SK-N-SH treated with all-trans-retinoic acid at 6 μM for 48 hours (cell line): Measurements from ENCODE around the gene HTR3A.

Experiments
- ATAC-seq: fragments of 200-7000 bp; cut with Tn5 transposase; 3 replicates; pipeline ENCODE4 v1.9.1; 2020; ENCODE audit warnings: mild to moderate bottlenecking, moderate library complexity
- ARNTL ChIP-seq: fragments of 450-650 bp; formaldehyde crosslinking; IDR thresholded peaks from 2 replicates; pipeline ENCODE4 v1.5.0; 2020; ENCODE audit warnings: low read depth, mild to moderate bottlenecking, moderate library complexity, borderline replicate concordance
- BACH2 ChIP-seq: fragments of 250-450 bp; sonication (Bioruptor Pico); IDR thresholded peaks from 2 replicates; pipeline ENCODE4 v1.9.0; 2021; ENCODE audit warnings: mild to moderate bottlenecking, borderline replicate concordance
- CSDC2 ChIP-seq: fragments of 250-450 bp; sonication (Bioruptor Pico); IDR thresholded peaks from 2 replicates; pipeline ENCODE4 v1.5.0; 2020; ENCODE audit warnings: mild to moderate bottlenecking, moderate library complexity
- ISL1 ChIP-seq: fragments of 250-450 bp; sonication (Bioruptor Pico); IDR thresholded peaks from 2 replicates; pipeline ENCODE4 v2.1.2; 2022; ENCODE audit warnings: mild to moderate bottlenecking, moderate library complexity
- OSR1 ChIP-seq: fragments of 250-450 bp; sonication (Bioruptor Pico); IDR thresholded peaks from 2 replicates; pipeline ENCODE4 v1.8.0; 2022; ENCODE audit warnings: moderate library complexity, mild to moderate bottlenecking, inconsistent platforms
- PPARA ChIP-seq: fragments of 250-450 bp; sonication (Bioruptor Pico); IDR thresholded peaks from 2 replicates; pipeline ENCODE4 v1.5.0; 2020; ENCODE audit warnings: mild to moderate bottlenecking, borderline replicate concordance
- RARB ChIP-seq: fragments of 250-450 bp; sonication (Bioruptor Pico); IDR thresholded peaks from 2 replicates; pipeline ENCODE4 v1.8.0; 2021; ENCODE audit warnings: mild to moderate bottlenecking, moderate library complexity
- TCF4 ChIP-seq: fragments of 250-450 bp; sonication (Bioruptor Pico); IDR thresholded peaks from 2 replicates; pipeline ENCODE4 v1.8.0; 2021; ENCODE audit warnings: mild to moderate bottlenecking, moderate library complexity, borderline replicate concordance
- TOX ChIP-seq: fragments of 250-450 bp; sonication (Bioruptor Pico); IDR thresholded peaks from 2 replicates; pipeline ENCODE4 v1.8.0; 2021; ENCODE audit warnings: mild to moderate bottlenecking, moderate library complexity, borderline replicate concordance
- ZC3H10 ChIP-seq: fragments of 250-450 bp; sonication (Bioruptor Pico); IDR thresholded peaks from 2 replicates; pipeline ENCODE4 v1.5.1; 2021; ENCODE audit warnings: mild to moderate bottlenecking, moderate library complexity
- ZFP30 ChIP-seq: fragments of 450-650 bp; formaldehyde crosslinking; IDR thresholded peaks from 2 replicates; pipeline ENCODE4 v1.5.0; 2022; ENCODE audit warnings: mild to moderate bottlenecking, moderate library complexity
- ZNF565 ChIP-seq: fragments of 450-650 bp; formaldehyde crosslinking; conservative IDR thresholded peaks from 2 replicates; pipeline ENCODE4 v1.5.0; 2020; ENCODE audit warnings: low read depth, mild to moderate bottlenecking, moderate library complexity
- ZNF70 ChIP-seq: fragments of 450-650 bp; formaldehyde crosslinking; IDR thresholded peaks from 2 replicates; pipeline ENCODE4 v1.5.0; 2020; ENCODE audit warnings: mild to moderate bottlenecking, moderate library complexity
- ZNF8 ChIP-seq: fragments of 450-650 bp; formaldehyde crosslinking; IDR thresholded peaks from 2 replicates; pipeline ENCODE4 v1.5.0; 2020; ENCODE audit warnings: mild to moderate bottlenecking, moderate library complexity
- TF ChIP-seq, protein P1 (sequence below): fragments of 250-450 bp; sonication (Bioruptor Pico); IDR thresholded peaks from 2 replicates; pipeline ENCODE4 v1.5.1; 2020; ENCODE audit warnings: low read depth, mild to moderate bottlenecking, moderate library complexity
- TF ChIP-seq, protein P2 (sequence below): fragments of 250-450 bp; sonication (Bioruptor Pico); IDR thresholded peaks from 2 replicates; pipeline ENCODE4 v1.5.1; 2021; ENCODE audit warnings: mild to moderate bottlenecking, moderate library complexity
- TF ChIP-seq, protein P3 (sequence below): fragments of 250-450 bp; sonication (Bioruptor Pico); IDR thresholded peaks from 2 replicates; pipeline ENCODE4 v1.8.0; 2020; ENCODE audit warnings: mild to moderate bottlenecking, moderate library complexity, borderline replicate concordance
- TF ChIP-seq, protein P4 (sequence below): fragments of 250-450 bp; sonication (Bioruptor Pico); IDR thresholded peaks from 2 replicates; pipeline ENCODE4 v1.5.0; 2020; ENCODE audit warnings: mild to moderate bottlenecking, moderate library complexity
- TF ChIP-seq, protein P5 (sequence below): fragments of 250-450 bp; sonication (Bioruptor Pico); IDR thresholded peaks from 2 replicates; pipeline ENCODE4 v1.8.0; 2021; ENCODE audit warnings: low read depth, mild to moderate bottlenecking, moderate library complexity, borderline replicate concordance

The HTR3A gene

DNA sequence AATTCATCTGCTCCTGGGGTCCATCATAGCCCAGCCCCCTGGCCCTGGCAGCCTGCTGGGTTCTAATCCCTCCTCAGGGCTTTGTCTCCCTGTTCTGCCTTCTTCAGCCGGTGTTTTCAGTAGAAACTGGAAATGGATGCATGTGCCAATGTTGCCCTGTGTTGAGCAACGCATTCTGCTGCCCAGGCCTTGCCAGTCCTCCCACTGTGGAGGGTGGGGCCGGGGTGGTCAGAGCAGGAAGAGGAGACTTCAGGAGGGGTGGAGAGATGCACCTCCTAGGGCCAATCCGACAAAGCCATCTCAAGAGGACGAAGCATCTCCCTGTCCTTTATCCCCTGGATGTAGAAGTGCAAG lies 57.0 kb downstream of the HTR3A start:
- no peak for ATAC-seq
- no peak for TF ChIP-seq ARNTL (CRISPR knock-in tag)

DNA sequence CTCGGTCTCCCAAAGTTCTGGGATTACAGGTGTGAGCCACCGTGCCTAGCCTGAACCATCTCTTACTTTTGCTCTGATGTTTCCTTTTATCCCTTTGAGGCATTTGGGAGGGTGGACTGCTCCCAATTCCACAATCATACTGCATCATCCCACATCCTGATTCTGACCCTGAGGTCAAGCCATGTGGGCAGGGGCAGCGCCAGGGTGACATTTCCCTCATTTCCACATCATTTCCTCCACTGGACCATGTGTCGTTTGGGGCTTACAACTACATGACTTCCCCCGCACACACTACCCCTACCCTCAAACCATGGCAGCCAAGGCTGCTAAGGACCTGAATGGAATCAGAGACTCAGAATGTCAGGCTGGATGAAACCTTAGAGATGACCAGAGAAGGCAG lies 58.2 kb downstream of the HTR3A start:
- no peak for ATAC-seq
- TF ChIP-seq ZC3H10 (CRISPR knock-in tag) (no peak), CSDC2 (CRISPR knock-in tag) (no peak), ZNF70 (CRISPR knock-in tag) (no peak), TOX (no peak), RARB (CRISPR knock-in tag) (no peak), ZNF565 (CRISPR knock-in tag) (no peak), ZFP30 (no peak), OSR1 (CRISPR knock-in tag) (no peak), PPARA (CRISPR knock-in tag) (no peak), BACH2 (no peak), ISL1 (no peak), ZNF8 (no peak), ARNTL (CRISPR knock-in tag) (no peak)
- TF ChIP-seq, protein P1, sequence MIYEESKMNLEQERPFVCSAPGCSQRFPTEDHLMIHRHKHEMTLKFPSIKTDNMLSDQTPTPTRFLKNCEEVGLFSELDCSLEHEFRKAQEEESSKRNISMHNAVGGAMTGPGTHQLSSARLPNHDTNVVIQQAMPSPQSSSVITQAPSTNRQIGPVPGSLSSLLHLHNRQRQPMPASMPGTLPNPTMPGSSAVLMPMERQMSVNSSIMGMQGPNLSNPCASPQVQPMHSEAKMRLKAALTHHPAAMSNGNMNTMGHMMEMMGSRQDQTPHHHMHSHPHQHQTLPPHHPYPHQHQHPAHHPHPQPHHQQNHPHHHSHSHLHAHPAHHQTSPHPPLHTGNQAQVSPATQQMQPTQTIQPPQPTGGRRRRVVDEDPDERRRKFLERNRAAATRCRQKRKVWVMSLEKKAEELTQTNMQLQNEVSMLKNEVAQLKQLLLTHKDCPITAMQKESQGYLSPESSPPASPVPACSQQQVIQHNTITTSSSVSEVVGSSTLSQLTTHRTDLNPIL, result no peak
- TF ChIP-seq, protein P2, sequence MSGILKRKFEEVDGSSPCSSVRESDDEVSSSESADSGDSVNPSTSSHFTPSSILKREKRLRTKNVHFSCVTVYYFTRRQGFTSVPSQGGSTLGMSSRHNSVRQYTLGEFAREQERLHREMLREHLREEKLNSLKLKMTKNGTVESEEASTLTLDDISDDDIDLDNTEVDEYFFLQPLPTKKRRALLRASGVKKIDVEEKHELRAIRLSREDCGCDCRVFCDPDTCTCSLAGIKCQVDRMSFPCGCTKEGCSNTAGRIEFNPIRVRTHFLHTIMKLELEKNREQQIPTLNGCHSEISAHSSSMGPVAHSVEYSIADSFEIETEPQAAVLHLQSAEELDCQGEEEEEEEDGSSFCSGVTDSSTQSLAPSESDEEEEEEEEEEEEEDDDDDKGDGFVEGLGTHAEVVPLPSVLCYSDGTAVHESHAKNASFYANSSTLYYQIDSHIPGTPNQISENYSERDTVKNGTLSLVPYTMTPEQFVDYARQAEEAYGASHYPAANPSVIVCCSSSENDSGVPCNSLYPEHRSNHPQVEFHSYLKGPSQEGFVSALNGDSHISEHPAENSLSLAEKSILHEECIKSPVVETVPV (CRISPR knock-in tag), result no peak
- TF ChIP-seq, protein P3, sequence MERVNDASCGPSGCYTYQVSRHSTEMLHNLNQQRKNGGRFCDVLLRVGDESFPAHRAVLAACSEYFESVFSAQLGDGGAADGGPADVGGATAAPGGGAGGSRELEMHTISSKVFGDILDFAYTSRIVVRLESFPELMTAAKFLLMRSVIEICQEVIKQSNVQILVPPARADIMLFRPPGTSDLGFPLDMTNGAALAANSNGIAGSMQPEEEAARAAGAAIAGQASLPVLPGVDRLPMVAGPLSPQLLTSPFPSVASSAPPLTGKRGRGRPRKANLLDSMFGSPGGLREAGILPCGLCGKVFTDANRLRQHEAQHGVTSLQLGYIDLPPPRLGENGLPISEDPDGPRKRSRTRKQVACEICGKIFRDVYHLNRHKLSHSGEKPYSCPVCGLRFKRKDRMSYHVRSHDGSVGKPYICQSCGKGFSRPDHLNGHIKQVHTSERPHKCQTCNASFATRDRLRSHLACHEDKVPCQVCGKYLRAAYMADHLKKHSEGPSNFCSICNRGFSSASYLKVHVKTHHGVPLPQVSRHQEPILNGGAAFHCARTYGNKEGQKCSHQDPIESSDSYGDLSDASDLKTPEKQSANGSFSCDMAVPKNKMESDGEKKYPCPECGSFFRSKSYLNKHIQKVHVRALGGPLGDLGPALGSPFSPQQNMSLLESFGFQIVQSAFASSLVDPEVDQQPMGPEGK, result no peak
- TF ChIP-seq, protein P4, sequence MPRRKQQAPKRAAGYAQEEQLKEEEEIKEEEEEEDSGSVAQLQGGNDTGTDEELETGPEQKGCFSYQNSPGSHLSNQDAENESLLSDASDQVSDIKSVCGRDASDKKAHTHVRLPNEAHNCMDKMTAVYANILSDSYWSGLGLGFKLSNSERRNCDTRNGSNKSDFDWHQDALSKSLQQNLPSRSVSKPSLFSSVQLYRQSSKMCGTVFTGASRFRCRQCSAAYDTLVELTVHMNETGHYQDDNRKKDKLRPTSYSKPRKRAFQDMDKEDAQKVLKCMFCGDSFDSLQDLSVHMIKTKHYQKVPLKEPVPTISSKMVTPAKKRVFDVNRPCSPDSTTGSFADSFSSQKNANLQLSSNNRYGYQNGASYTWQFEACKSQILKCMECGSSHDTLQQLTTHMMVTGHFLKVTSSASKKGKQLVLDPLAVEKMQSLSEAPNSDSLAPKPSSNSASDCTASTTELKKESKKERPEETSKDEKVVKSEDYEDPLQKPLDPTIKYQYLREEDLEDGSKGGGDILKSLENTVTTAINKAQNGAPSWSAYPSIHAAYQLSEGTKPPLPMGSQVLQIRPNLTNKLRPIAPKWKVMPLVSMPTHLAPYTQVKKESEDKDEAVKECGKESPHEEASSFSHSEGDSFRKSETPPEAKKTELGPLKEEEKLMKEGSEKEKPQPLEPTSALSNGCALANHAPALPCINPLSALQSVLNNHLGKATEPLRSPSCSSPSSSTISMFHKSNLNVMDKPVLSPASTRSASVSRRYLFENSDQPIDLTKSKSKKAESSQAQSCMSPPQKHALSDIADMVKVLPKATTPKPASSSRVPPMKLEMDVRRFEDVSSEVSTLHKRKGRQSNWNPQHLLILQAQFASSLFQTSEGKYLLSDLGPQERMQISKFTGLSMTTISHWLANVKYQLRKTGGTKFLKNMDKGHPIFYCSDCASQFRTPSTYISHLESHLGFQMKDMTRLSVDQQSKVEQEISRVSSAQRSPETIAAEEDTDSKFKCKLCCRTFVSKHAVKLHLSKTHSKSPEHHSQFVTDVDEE (CRISPR knock-in tag), result no peak
- TF ChIP-seq, protein P5, sequence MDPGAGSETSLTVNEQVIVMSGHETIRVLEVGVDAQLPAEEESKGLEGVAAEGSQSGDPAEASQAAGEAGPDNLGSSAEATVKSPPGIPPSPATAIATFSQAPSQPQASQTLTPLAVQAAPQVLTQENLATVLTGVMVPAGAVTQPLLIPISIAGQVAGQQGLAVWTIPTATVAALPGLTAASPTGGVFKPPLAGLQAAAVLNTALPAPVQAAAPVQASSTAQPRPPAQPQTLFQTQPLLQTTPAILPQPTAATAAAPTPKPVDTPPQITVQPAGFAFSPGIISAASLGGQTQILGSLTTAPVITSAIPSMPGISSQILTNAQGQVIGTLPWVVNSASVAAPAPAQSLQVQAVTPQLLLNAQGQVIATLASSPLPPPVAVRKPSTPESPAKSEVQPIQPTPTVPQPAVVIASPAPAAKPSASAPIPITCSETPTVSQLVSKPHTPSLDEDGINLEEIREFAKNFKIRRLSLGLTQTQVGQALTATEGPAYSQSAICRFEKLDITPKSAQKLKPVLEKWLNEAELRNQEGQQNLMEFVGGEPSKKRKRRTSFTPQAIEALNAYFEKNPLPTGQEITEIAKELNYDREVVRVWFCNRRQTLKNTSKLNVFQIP (CRISPR knock-in tag), result no peak

DNA sequence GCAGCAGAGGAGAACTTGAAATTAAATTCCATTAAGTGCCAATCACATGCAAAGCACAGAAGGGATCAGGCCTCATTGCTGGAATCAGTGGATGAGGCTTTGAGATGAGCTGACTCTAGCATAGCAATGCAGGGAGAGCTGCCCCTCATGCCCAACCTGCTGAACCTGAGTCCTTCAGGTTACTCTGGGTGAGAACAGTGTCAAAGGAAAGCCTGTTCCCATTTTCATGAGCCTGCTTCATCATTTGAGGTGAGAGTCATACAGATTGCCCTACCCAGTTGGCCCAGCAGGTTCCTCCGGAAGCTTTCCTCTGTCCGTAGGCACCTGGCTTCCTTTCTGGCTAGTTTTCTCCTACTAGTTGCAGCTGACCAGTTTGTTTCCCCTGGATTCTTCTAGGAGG lies 58.7 kb downstream of the HTR3A start:
- no peak for ATAC-seq
- TF ChIP-seq ISL1, result no peak
- no peak for TF ChIP-seq TCF4 (CRISPR knock-in tag)
- no peak for TF ChIP-seq OSR1 (CRISPR knock-in tag)
- TF ChIP-seq PPARA (CRISPR knock-in tag), result no peak
- TF ChIP-seq BACH2, result no peak
- TF ChIP-seq, protein P3, result no peak
- TF ChIP-seq, all 23 proteins: peak for 0
